PC-9 (cell line): Measurements from ENCODE around the gene TAMALIN. TPM values are rescaled to one million over a fixed set of nuclear protein-coding genes. Genes with fewer than 3 reads are reported as not detected.

ENCODE experiments used
- BruUV-seq: library from RNA; stranded (reverse); fragments of 400-500 nt; replicated peaks from 2 replicates; lab custom pipeline; 2021; lab: Mats Ljungman, UMichigan
- CTCF ChIA-PET: fragments of 300-600 bp; sonication (Branson Sonifier 250); formaldehyde crosslinking; loops from one replicate; lab custom pipeline; 2022; ENCODE audit warnings: antibody characterized with exemption; lab: Charles Lee
- POLR2A ChIA-PET: fragments of 300-600 bp; sonication (Branson Sonifier 250); formaldehyde crosslinking; loops from one replicate; lab custom pipeline; 2022; ENCODE audit warnings: antibody characterized with exemption; ENCODE audit not compliant: unreplicated experiment; lab: Charles Lee
- DNase-seq, 2 experiments: peaks; one replicate each; pipeline versions ENCODE4 v3.0.0 to v3.0.0-alpha.2; 2015 to 2022; ENCODE audit warnings: mixed read lengths in 1 of 2
- H2AFZ ChIP-seq: fragments of 200-600 bp; sonication (generic); 2 replicates; pipeline ENCODE4 v1.8.1; 2017; ENCODE audit warnings: antibody characterized with exemption
- H3F3A ChIP-seq: fragments of 200-600 bp; sonication (generic); 2 replicates; pipeline ENCODE4 v1.8.1; 2017; ENCODE audit warnings: antibody characterized with exemption, mild to moderate bottlenecking, low read depth; ENCODE audit not compliant: insufficient read depth
- H3K27ac ChIP-seq: fragments of 200-600 bp; sonication (generic); 2 replicates; pipeline ENCODE4 v1.6.1; 2016; ENCODE audit warnings: mixed run types
- H3K27me3 ChIP-seq: fragments of 200-600 bp; sonication (generic); 2 replicates; pipeline ENCODE4 v1.6.1; 2016; ENCODE audit warnings: low read depth, mixed run types; ENCODE audit not compliant: insufficient read depth
- H3K36me3 ChIP-seq: fragments of 200-600 bp; sonication (generic); 2 replicates; pipeline ENCODE4 v1.6.1; 2016; ENCODE audit warnings: low read depth, mixed run types
- H3K4me1 ChIP-seq: fragments of 200-600 bp; sonication (generic); replicated peaks from 2 replicates; pipeline ENCODE4 v1.6.1; 2016; ENCODE audit warnings: mixed run types; ENCODE audit not compliant: insufficient read depth
- H3K4me2 ChIP-seq: fragments of 200-600 bp; sonication (generic); 2 replicates; pipeline ENCODE4 v1.6.1; 2017; ENCODE audit warnings: mixed run types
- H3K4me3 ChIP-seq: fragments of 200-600 bp; sonication (generic); 2 replicates; pipeline ENCODE4 v1.6.1; 2016; ENCODE audit warnings: mixed run types
- H3K79me2 ChIP-seq: fragments of 200-600 bp; sonication (generic); 2 replicates; pipeline ENCODE4 v1.6.1; 2017; ENCODE audit warnings: low read depth, mixed run types
- H3K9me2 ChIP-seq: fragments of 200-600 bp; sonication (generic); 2 replicates; pipeline ENCODE4 v1.8.1; 2017; ENCODE audit warnings: mild to moderate bottlenecking; ENCODE audit not compliant: insufficient read depth
- H3K9me3 ChIP-seq: fragments of 200-600 bp; sonication (generic); 2 replicates; pipeline ENCODE4 v1.8.1; 2016; ENCODE audit warnings: low read depth; ENCODE audit not compliant: insufficient read depth
- H4K20me1 ChIP-seq: fragments of 200-600 bp; sonication (generic); 2 replicates; pipeline ENCODE4 v1.8.1; 2017; ENCODE audit not compliant: insufficient read depth
- CTCF ChIP-seq: fragments of 200-600 bp; sonication (generic); conservative IDR thresholded peaks from 2 replicates; pipeline ENCODE4 v1.6.1; 2017; ENCODE audit warnings: mixed run types, antibody characterized with exemption, mild to moderate bottlenecking, moderate library complexity
- EZH2 ChIP-seq: fragments of 200-600 bp; sonication (generic); IDR thresholded peaks from 2 replicates; pipeline ENCODE4 v1.8.0; 2017; ENCODE audit warnings: antibody characterized with exemption, low read depth
- intact Hi-C: fragments of 100-400 bp; cut with micrococcal nuclease; formaldehyde crosslinking; loops from one replicate; pipeline ENCODE4 v1.10.0; 2022; ENCODE audit not compliant: unreplicated experiment
- total RNA-seq: library from RNA; stranded (reverse); gene quantifications from 2 replicates; pipeline ENCODE4 v1.2.3, GENCODE V29; 2021

TAMALIN gene
- total RNA-seq, 1 experiment from 2014 or later = not detected

- no peak overlapping the region for H3K4me3 ChIP-seq
- no peaks in the 10 kb centered on the region for H3K36me3 ChIP-seq
- peaks cover 6% of the 10 kb centered on the region; the same call in 1 of the 2 replicates for H3K27me3 ChIP-seq
- H3K27ac ChIP-seq = no peak overlapping the region
- no peak overlapping the region for H2AFZ ChIP-seq
- CTCF ChIA-PET = interaction anchor here (0.5 to 0.9 kb wide), 3 partner anchors 20 to 39 kb away, joined by 3 to 9 read pairs (median 4); no protein-coding TSS in a partner anchor
- TSS peak; percentile 71 for BruUV-seq
- TF ChIP-seq CTCF = no peak
- no peak for TF ChIP-seq EZH2
- intact Hi-C loops = no loop called here
- POLR2A ChIA-PET = interaction anchor here (0.5 to 0.6 kb wide), 2 partner anchors 401 to 781 kb away, joined by 3 to 14 read pairs; no protein-coding TSS in a partner anchor
- H3F3A ChIP-seq = peaks cover 3% of the 10 kb centered on the region
- no peaks in the 10 kb centered on the region for H3K79me2 ChIP-seq
- no peaks in the 10 kb centered on the region for H4K20me1 ChIP-seq
- peak in 1 of 2 experiments; percentile 52 for DNase-seq
- no peaks in the 10 kb centered on the region for H3K9me2 ChIP-seq
- H3K9me3 ChIP-seq = no peaks in the 10 kb centered on the region
- 0 out of 2 replicates have a peak, but pooled peaks cover 1% of the 10 kb centered on the region for H3K4me1 ChIP-seq
- H3K4me2 ChIP-seq = no peak overlapping the region
Observed at GRCh38 chr12:52063981-52064649, 57.4 kb downstream of the TAMALIN start.

Other genes with a start within 250 kb of the TAMALIN start
- not detected in 2 replicates for gene FIGNL2, start 158.2 kb upstream of the TAMALIN start, total RNA-seq
- gene ANKRD33, start 118.8 kb upstream of the TAMALIN start, total RNA-seq = not detected in 2 replicates
- gene ACVRL1, start 99.4 kb upstream of the TAMALIN start, total RNA-seq = not detected in 2 replicates
- 13.4 and 15.4 TPM in 2 replicates for gene ACVR1B, start 55.2 kb upstream of the TAMALIN start, total RNA-seq
- gene NR4A1, start 44.5 kb downstream of the TAMALIN start, total RNA-seq = 6.5 and 13.4 TPM in 2 replicates
- gene ATG101, start 63.0 kb downstream of the TAMALIN start, total RNA-seq = 44.6 and 59.0 TPM in 2 replicates
- 0.28 TPM in 1 of 2 replicates, not detected in the other for gene SMIM41, start 72.8 kb downstream of the TAMALIN start, total RNA-seq
- gene KRT80, start 185.1 kb downstream of the TAMALIN start, total RNA-seq = 84.1 and 94.9 TPM in 2 replicates
- 3,783 and 4,555 TPM in 2 replicates for gene KRT7, start 226.3 kb downstream of the TAMALIN start, total RNA-seq